Ovary (tissue), 3 donors: ENCODE data around the gene CYB561.

ENCODE experiments used
- CTCF ChIP-seq, 3 donors: fragments of 450-650 bp in 2 of 3; fragments of 200-600 bp in 1 of 3; IDR thresholded peaks; one replicate each; pipeline versions ENCODE4 v1.5.1 to v1.8.0; 2016 to 2022; ENCODE audit warnings: antibody characterized with exemption in 3 of 3, mild to moderate bottlenecking in 1 of 3
- EP300 ChIP-seq: sonication (generic); formaldehyde crosslinking; IDR thresholded peaks from one replicate; pipeline ENCODE4 v1.6.1; 2017; ENCODE audit warnings: antibody characterized with exemption
- POLR2A ChIP-seq: fragments of 450-650 bp; IDR thresholded peaks from one replicate; pipeline ENCODE4 v1.6.1; 2017; ENCODE audit warnings: antibody characterized with exemption, mild to moderate bottlenecking, moderate library complexity
- donor health status: DM: no; HTN: no; CAD: no.

GRCh38 chr17:63481488-63481870 lies 35.4 kb upstream of the CYB561 start:
- no peak for TF ChIP-seq POLR2A
- TF ChIP-seq CTCF (IDR thresholded peaks at IDR 0.05): no peak
- TF ChIP-seq EP300: no peak
